Cardiac muscle cell (in vitro differentiated cells and primary cell): Measurements from ENCODE around the gene NPEPL1. TPM values are rescaled to one million over a fixed set of nuclear protein-coding genes. Genes with fewer than 3 reads are reported as not detected.
"Not testable (repeated sequence)": the region's sequence is repeated elsewhere in the genome, so short reads cannot be mapped to it uniquely, and the experiment has no call there.

ENCODE experiments used
- DNase-seq, 2 donors: peaks; one replicate each; pipeline versions ENCODE4 v3.0.0 to v3.0.0-alpha.2; 2010 to 2017; ENCODE audit warnings: low read depth in 1 of 2, low spot score in 1 of 2
- H3K27ac ChIP-seq: fragments of 200-600 bp; sonication (generic); 2 replicates; pipeline ENCODE4 v1.5.1; 2016
- H3K27me3 ChIP-seq: fragments of 200-600 bp; sonication (generic); 2 replicates; pipeline ENCODE4 v1.6.0; 2016; ENCODE audit warnings: control low read depth
- H3K36me3 ChIP-seq: fragments of 200-600 bp; sonication (generic); 2 replicates; pipeline ENCODE4 v1.5.1; 2016; ENCODE audit warnings: control low read depth
- H3K4me1 ChIP-seq: fragments of 200-600 bp; sonication (generic); 2 replicates; pipeline ENCODE4 v1.8.1; 2017; ENCODE audit warnings: low read depth, mild to moderate bottlenecking, mixed run types
- H3K4me3 ChIP-seq: fragments of 200-600 bp; sonication (generic); 2 replicates; pipeline ENCODE4 v1.5.1; 2016; ENCODE audit warnings: mild to moderate bottlenecking
- H3K9me3 ChIP-seq: fragments of 200-600 bp; sonication (generic); 2 replicates; pipeline ENCODE4 v1.5.1; 2017; ENCODE audit warnings: low read depth, mild to moderate bottlenecking, control low read depth
- polyA plus RNA-seq: library from polyadenylated mRNA; unstranded; fragments of >200 nt; fragmentation: Nextera tagmentation; extraction: Ambion mirVana; gene quantifications from 2 replicates; pipeline ENCODE4 v1.2.1, GENCODE V29; 2016
- total RNA-seq: library from RNA; depleted of rRNA; stranded (reverse); fragments of >200 nt; gene quantifications from 2 replicates; pipeline ENCODE4 v1.2.3, GENCODE V29; 2016
- TF ChIP-seq, protein P1 (sequence below): IDR thresholded peaks from 2 replicates; pipeline ENCODE4 v1.5.1; 2012; ENCODE audit warnings: low read depth, mild to moderate bottlenecking, low read length

Gene NPEPL1
- total and polyA plus RNA-seq, 2 experiments from 2014 or later = 58.4 to 59.0 TPM

DNA sequence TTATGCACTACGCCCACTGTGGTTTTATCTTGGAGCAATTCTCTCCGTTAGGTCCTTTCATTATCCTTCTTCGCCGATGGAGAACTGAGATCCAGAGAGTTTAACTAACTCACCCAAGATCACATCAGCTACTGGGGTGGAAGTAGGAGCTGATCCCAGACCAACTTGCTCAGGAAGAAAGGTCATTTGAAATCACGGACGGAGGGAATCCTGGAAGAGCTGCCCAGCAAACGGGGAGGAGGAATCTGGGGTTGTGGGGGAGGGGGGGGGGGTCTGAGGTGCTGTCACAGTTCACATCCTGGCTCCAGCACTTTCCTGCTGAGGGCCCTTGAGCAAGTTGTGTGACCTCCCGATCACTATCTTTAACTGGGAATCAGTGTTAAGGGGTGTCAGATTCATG, 62.0 kb downstream of the NPEPL1 start:
- no peaks in the 10 kb centered on the region for H3K4me1 ChIP-seq
- peaks cover 6% of the 10 kb centered on the region for H3K27me3 ChIP-seq
- no peaks in the 10 kb centered on the region for H3K9me3 ChIP-seq
- TF ChIP-seq, protein P1, sequence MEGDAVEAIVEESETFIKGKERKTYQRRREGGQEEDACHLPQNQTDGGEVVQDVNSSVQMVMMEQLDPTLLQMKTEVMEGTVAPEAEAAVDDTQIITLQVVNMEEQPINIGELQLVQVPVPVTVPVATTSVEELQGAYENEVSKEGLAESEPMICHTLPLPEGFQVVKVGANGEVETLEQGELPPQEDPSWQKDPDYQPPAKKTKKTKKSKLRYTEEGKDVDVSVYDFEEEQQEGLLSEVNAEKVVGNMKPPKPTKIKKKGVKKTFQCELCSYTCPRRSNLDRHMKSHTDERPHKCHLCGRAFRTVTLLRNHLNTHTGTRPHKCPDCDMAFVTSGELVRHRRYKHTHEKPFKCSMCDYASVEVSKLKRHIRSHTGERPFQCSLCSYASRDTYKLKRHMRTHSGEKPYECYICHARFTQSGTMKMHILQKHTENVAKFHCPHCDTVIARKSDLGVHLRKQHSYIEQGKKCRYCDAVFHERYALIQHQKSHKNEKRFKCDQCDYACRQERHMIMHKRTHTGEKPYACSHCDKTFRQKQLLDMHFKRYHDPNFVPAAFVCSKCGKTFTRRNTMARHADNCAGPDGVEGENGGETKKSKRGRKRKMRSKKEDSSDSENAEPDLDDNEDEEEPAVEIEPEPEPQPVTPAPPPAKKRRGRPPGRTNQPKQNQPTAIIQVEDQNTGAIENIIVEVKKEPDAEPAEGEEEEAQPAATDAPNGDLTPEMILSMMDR = no peak
- H3K36me3 ChIP-seq = no peaks in the 10 kb centered on the region
- no peak overlapping the region for H3K4me3 ChIP-seq
- H3K27ac ChIP-seq = no peak overlapping the region
- DNase-seq = no peak

DNA sequence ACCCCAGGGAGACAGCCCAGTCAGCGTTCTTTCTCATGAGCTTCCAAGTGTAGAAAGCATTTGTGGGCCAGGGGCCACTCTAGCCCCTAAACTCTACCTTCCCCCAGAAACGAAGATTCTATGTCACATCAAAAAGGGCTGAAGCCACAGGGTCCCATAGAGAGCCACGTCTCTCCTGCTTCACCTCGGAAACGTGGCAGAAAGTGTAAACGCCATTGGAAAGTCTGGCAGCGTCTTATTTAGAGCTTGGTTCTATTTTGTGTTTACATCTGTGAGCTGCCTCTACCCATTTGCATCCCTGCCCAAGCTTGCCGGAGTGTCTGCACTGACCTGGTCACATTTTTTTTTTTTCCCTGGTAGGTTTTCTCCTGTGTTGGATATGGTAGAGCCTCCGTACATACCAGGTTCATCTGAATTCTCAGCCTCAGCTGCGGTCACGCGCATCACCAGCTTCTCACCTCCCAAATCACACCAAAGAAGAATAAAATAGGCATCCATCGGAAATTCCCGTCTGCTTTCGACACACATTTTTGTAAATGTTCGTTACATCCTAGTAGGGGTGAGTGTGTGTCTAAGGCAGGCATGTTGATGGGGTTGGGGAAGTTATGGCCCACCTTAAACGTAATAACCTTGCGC, 62.6 kb downstream of the NPEPL1 start:
- no peak overlapping the region for H3K27ac ChIP-seq
- no peak for DNase-seq

DNA sequence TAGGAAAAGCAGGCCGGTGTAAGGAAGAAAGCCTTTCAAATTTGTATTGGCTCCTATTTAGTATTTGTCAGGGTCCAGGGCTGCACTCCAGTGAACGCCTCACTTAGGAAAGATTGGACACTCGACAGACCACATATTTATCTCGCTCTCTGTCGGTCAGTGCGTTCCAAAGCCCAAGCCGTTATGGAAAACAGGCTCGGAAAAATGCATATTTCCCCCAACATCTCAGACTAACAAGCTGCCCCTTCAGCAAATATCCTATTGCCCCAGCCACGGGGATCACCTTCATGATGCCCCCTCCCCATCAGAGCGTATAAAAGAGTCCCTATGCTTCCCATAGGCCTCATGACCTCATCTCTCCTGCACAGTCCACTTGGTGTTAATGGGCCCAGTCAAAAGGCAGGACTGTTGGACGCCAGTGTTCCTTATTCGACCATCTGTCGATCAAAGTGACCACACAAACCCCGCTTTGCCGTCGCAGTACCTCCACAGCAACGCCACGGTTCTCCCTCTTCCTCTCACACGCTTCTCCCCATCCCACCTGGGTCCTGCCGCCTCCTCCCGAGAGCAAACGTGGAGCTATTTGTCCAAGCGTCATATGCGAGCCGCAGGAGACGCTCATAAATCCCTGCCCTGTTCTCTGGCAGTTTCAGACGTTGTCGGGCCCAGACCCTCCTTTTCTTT, 63.3 kb downstream of the NPEPL1 start:
- Histone ChIP-seq H3K9me3 (no peaks in the 10 kb centered on the region), H3K27ac (no peak overlapping the region), H3K4me1 (no peaks in the 10 kb centered on the region), H3K4me3 (no peak overlapping the region), H3K36me3 (no peaks in the 10 kb centered on the region), H3K27me3 (peaks cover 3% of the 10 kb centered on the region)
- TF ChIP-seq, protein P1 = no peak
- no peak for DNase-seq

More for the DNA sequence above, 62.6 kb downstream of the NPEPL1 start:
- Histone ChIP-seq H3K27me3 (peaks cover 6% of the 10 kb centered on the region), H3K4me3 (no peak overlapping the region), H3K36me3 (no peaks in the 10 kb centered on the region), H3K9me3 (no peaks in the 10 kb centered on the region), H3K4me1 (no peaks in the 10 kb centered on the region)
- TF ChIP-seq, protein P1 = no peak

DNA sequence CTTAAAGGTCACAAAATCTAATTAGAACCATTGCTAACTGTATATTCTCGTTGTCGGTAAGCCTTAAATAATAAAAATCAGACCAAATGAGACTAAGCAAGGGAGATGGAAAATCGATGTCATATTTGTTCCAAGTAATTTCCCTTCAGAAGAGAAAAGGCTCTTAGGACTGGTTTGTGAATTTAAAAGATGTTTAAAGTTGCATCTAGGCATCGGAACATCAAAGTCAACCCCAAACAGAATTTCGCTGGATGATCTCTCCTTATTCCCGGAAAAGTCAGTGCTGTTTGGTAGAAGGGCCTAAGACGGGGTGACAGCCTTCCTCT, 63.8 kb downstream of the NPEPL1 start:
- Histone ChIP-seq H3K27ac (no peak overlapping the region), H3K4me1 (no peaks in the 10 kb centered on the region), H3K27me3 (peaks cover 3% of the 10 kb centered on the region), H3K36me3 (no peaks in the 10 kb centered on the region), H3K9me3 (no peaks in the 10 kb centered on the region), H3K4me3 (no peak overlapping the region)
- TF ChIP-seq, protein P1 = no peak
- DNase-seq = no peak

DNA sequence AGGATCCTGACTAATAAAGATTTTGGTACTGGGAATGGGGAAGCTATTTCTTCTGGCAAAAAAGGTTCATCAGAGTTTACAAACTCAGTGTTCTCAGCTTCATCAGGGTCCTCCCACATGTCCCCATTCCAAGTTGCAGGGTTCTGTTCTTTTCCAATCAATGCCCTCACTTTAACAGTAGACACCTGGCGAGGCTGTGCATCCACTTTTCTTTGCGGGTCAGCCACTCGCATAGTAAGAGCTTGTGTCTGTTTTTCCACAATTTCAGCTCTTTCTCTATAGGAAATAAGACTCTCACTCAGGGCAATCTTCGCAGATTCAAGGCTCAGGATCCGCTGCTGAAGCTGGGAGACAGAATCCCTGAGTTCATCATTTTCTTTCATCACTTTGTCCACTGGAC, 65.0 kb downstream of the NPEPL1 start:
- not testable (repeated sequence) for H3K36me3 ChIP-seq, H3K4me1 ChIP-seq, H3K27me3 ChIP-seq, DNase-seq, H3K9me3 ChIP-seq, H3K4me3 ChIP-seq, H3K27ac ChIP-seq

DNA sequence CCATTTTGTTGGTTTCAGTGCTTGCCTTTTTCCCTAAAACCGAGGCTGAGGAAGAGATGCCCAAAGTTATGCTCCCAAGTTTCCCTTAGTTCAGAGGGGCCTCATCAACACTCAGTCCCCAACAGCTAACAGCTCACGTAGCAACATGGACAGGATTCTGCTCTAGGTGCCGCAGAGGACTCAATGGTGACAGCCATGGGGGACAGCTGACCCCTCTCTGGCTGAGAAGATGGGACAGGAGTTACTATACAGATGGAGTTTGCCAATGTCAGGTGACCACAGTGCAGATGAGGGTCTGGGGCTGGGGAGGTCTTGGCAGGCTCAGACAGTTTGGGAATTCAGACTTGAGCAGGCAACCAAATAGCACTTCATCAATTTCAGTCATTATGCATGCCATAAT, 67.3 kb downstream of the NPEPL1 start:
- no peak for DNase-seq
- Histone ChIP-seq H3K27me3 (no peaks in the 10 kb centered on the region), H3K4me3 (no peak overlapping the region), H3K9me3 (no peaks in the 10 kb centered on the region), H3K36me3 (no peaks in the 10 kb centered on the region), H3K4me1 (no peaks in the 10 kb centered on the region), H3K27ac (no peak overlapping the region)
- TF ChIP-seq, protein P1 = no peak
